ENCODE results near the gene ACOX3.

Gene ACOX3

GRCh38 chr4:8380511-8381415, 59.8 kb downstream of the ACOX3 start:
- no peak overlapping the region for H3K27ac ChIP-seq
- TF ChIP-seq ZFX (IDR thresholded peaks at IDR 0.05) (no peak), CTCF (conservative IDR thresholded peaks at IDR 0.05) (no peak)

- no peak for TF ChIP-seq ZFX (IDR thresholded peaks at IDR 0.05)
- no peak for TF ChIP-seq CTCF (conservative IDR thresholded peaks at IDR 0.05)
- no peak overlapping the region for H3K27ac ChIP-seq
Measured at GRCh38 chr4:8379771-8380170, 60.8 kb downstream of the ACOX3 start.

GRCh38 chr4:8379281-8379680, 61.2 kb downstream of the ACOX3 start:
- no peak for TF ChIP-seq CTCF (conservative IDR thresholded peaks at IDR 0.05)
- no peak for TF ChIP-seq ZFX (IDR thresholded peaks at IDR 0.05)
- no peak overlapping the region for H3K27ac ChIP-seq

- TF ChIP-seq ZFX (IDR thresholded peaks at IDR 0.05), result no peak
- no peak for TF ChIP-seq CTCF (conservative IDR thresholded peaks at IDR 0.05)
- H3K27ac ChIP-seq, result no peak overlapping the region
Measured at GRCh38 chr4:8378776-8379175, 61.7 kb downstream of the ACOX3 start.

GRCh38 chr4:8378101-8378724, 62.3 kb downstream of the ACOX3 start:
- TF ChIP-seq ZFX (IDR thresholded peaks at IDR 0.05), result no peak
- no peak for TF ChIP-seq CTCF (conservative IDR thresholded peaks at IDR 0.05)
- no peak overlapping the region for H3K27ac ChIP-seq

- TF ChIP-seq CTCF (conservative IDR thresholded peaks at IDR 0.05), result no peak
- TF ChIP-seq ZFX (IDR thresholded peaks at IDR 0.05), result no peak
- H3K27ac ChIP-seq, result no peak overlapping the region
Measured at GRCh38 chr4:8377103-8378075, 63.1 kb downstream of the ACOX3 start.
